H1 (cell line): ENCODE measurements around the gene DKK2. TPM values are rescaled to one million over a fixed set of nuclear protein-coding genes. Genes with fewer than 3 reads are reported as not detected.

ENCODE experiments used
- CTCF ChIA-PET: fragments of 300-600 bp; sonication (Branson Sonifier 250); formaldehyde crosslinking; loops from one replicate; lab custom pipeline; 2021; ENCODE audit not compliant: partially characterized antibody; lab: Charles Lee
- POLR2A ChIA-PET: fragments of 300-600 bp; sonication (Branson Sonifier 250); formaldehyde crosslinking; loops from one replicate; lab custom pipeline; 2021; ENCODE audit warnings: inconsistent platforms; ENCODE audit not compliant: partially characterized antibody; lab: Charles Lee
- DNase-seq, 2 experiments: peaks; one replicate each; pipeline versions ENCODE4 v3.0.0 to v3.0.0-alpha.2; 2010 to 2022; ENCODE audit warnings: low spot score in 2 of 2, low read depth in 1 of 2, mixed read lengths in 1 of 2
- FAIRE-seq: peaks from 2 replicates; lab custom pipeline; 2011; peaks lifted over from hg19 to GRCh38; lab: Jason Lieb, UNC
- H2AFZ ChIP-seq: 2 replicates; pipeline ENCODE4 v1.8.1; 2012; ENCODE audit warnings: low read length, inconsistent platforms
- H2AK5ac ChIP-seq: 2 replicates; pipeline ENCODE4 v1.6.1; 2013; ENCODE audit warnings: low read depth, low read length
- H2BK120ac ChIP-seq: replicated peaks from 2 replicates; pipeline ENCODE3; 2013; ENCODE audit warnings: low read depth, low read length, inconsistent platforms
- H2BK12ac ChIP-seq: 2 replicates; pipeline ENCODE4 v1.6.1; 2013; ENCODE audit warnings: low read depth, low read length
- H2BK15ac ChIP-seq: 2 replicates; pipeline ENCODE4 v1.6.1; 2013; ENCODE audit warnings: low read length
- H2BK20ac ChIP-seq: 2 replicates; pipeline ENCODE4 v1.6.1; 2013; ENCODE audit warnings: low read length
- H2BK5ac ChIP-seq: 2 replicates; pipeline ENCODE4 v1.6.1; 2013; ENCODE audit warnings: low read depth, low read length
- H3K14ac ChIP-seq: 2 replicates; pipeline ENCODE4 v1.6.1; 2013; ENCODE audit warnings: inconsistent platforms; ENCODE audit not compliant: insufficient read length
- H3K18ac ChIP-seq: 2 replicates; pipeline ENCODE4 v1.6.1; 2013; ENCODE audit warnings: low read length; ENCODE audit errors: extremely low read depth
- H3K23ac ChIP-seq: 2 replicates; pipeline ENCODE4 v1.6.1; 2013; ENCODE audit warnings: inconsistent platforms; ENCODE audit not compliant: insufficient read length
- H3K23me2 ChIP-seq: 2 replicates; pipeline ENCODE4 v1.6.1; 2013; ENCODE audit warnings: low read depth, low read length
- H3K27ac ChIP-seq: 2 replicates; pipeline ENCODE4 v1.6.1; 2011; ENCODE audit warnings: low read depth, low read length, inconsistent platforms
- H3K27me3 ChIP-seq, 4 experiments: replicated peaks in 1 of 4; 1 replicate in 1 of 4; 2 replicates in 3 of 4; pipeline versions ENCODE4 v1.6.1 to v1.8.1; 2011 to 2013; ENCODE audit warnings: low read length in 3 of 4, mild to moderate bottlenecking in 3 of 4, inconsistent platforms in 2 of 4, mixed read lengths in 2 of 4, moderate library complexity in 1 of 4; ENCODE audit not compliant: control insufficient read depth in 3 of 4, insufficient read depth in 3 of 4; ENCODE audit errors: extremely low read depth in 1 of 4
- H3K36me3 ChIP-seq, 4 experiments: 2 replicates each; pipeline versions ENCODE4 v1.6.1 to v1.8.1; 2011 to 2013; ENCODE audit warnings: mild to moderate bottlenecking in 4 of 4, low read length in 3 of 4, moderate library complexity in 2 of 4, control low read depth in 1 of 4, inconsistent platforms in 1 of 4; ENCODE audit not compliant: insufficient read depth in 4 of 4, control insufficient read depth in 2 of 4
- H3K4ac ChIP-seq: replicated peaks from 2 replicates; pipeline ENCODE3; 2013; ENCODE audit warnings: low read length, low read depth, mixed read lengths, inconsistent platforms; ENCODE audit not compliant: insufficient read length
- H3K4me1 ChIP-seq, 4 experiments: replicated peaks in 1 of 4; 1 replicate in 1 of 4; 2 replicates in 3 of 4; pipeline versions ENCODE4 v1.6.1 to v1.8.1; 2011 to 2013; ENCODE audit warnings: low read length in 3 of 4, inconsistent platforms in 2 of 4, mixed read lengths in 1 of 4; ENCODE audit not compliant: insufficient read depth in 4 of 4, control insufficient read depth in 3 of 4
- H3K4me2 ChIP-seq, 2 experiments: 2 replicates each; pipeline versions ENCODE4 v1.6.1 to v1.8.1; 2011 to 2013; ENCODE audit warnings: low read depth in 2 of 2, low read length in 2 of 2, control low read depth in 1 of 2, inconsistent platforms in 1 of 2, mild to moderate bottlenecking in 1 of 2; ENCODE audit not compliant: insufficient read depth in 1 of 2
- H3K4me3 ChIP-seq, 4 experiments: fragments of 200-600, 300-600 bp in 1 of 4; sonication (generic), shearing (Covaris generic), sonication (Bioruptor Twin) in 1 of 4; 2 replicates each; pipeline versions ENCODE4 v1.5.1 to v1.8.1; 2011 to 2016; ENCODE audit warnings: low read length in 4 of 4, low read depth in 3 of 4, control low read depth in 2 of 4, inconsistent platforms in 2 of 4, mild to moderate bottlenecking in 2 of 4, mixed read lengths in 1 of 4, moderate library complexity in 1 of 4; ENCODE audit not compliant: insufficient read depth in 2 of 4; ENCODE audit errors: extremely low read depth in 1 of 4
- H3K56ac ChIP-seq: replicated peaks from 2 replicates; pipeline ENCODE3; 2013; ENCODE audit warnings: low read depth, mild to moderate bottlenecking, mixed read lengths, low read length, inconsistent platforms; ENCODE audit not compliant: insufficient read length
- H3K79me1 ChIP-seq: 2 replicates; pipeline ENCODE4 v1.6.1; 2013; ENCODE audit warnings: low read depth, low read length, control low read depth
- H3K79me2 ChIP-seq, 2 experiments: 2 replicates each; pipeline versions ENCODE4 v1.6.1 to v1.8.1; 2012 to 2013; ENCODE audit warnings: low read length in 2 of 2, mild to moderate bottlenecking in 2 of 2, inconsistent platforms in 1 of 2; ENCODE audit not compliant: insufficient read depth in 2 of 2, control insufficient read depth in 1 of 2
- H3K9ac ChIP-seq, 4 experiments: replicated peaks in 1 of 4; 1 replicate in 1 of 4; 2 replicates in 3 of 4; pipeline versions ENCODE4 v1.6.1 to v1.8.1; 2011 to 2013; ENCODE audit warnings: low read depth in 3 of 4, low read length in 3 of 4, control low read depth in 2 of 4, mild to moderate bottlenecking in 2 of 4, moderate library complexity in 2 of 4, inconsistent platforms in 1 of 4; ENCODE audit errors: extremely low read depth in 1 of 4
- H3K9me3 ChIP-seq, 2 experiments: 2 replicates each; pipeline versions ENCODE4 v1.6.1 to v1.8.1; 2012 to 2013; ENCODE audit warnings: mild to moderate bottlenecking in 2 of 2, moderate library complexity in 2 of 2, control low read depth in 1 of 2, inconsistent platforms in 1 of 2, low read depth in 1 of 2, low read length in 1 of 2, mixed read lengths in 1 of 2; ENCODE audit not compliant: insufficient read depth in 2 of 2
- H4K20me1 ChIP-seq, 2 experiments: replicated peaks in 1 of 2; 2 replicates each; pipeline versions ENCODE3 to v1.8.1; 2011 to 2013; ENCODE audit warnings: inconsistent platforms in 2 of 2, low read length in 2 of 2, mild to moderate bottlenecking in 1 of 2; ENCODE audit not compliant: insufficient read depth in 2 of 2, control insufficient read depth in 1 of 2
- H4K5ac ChIP-seq: 2 replicates; pipeline ENCODE4 v1.6.1; 2013; ENCODE audit warnings: low read length, low read depth, mixed read lengths, inconsistent platforms; ENCODE audit not compliant: insufficient read length
- H4K8ac ChIP-seq: 2 replicates; pipeline ENCODE4 v1.8.0; 2013; ENCODE audit warnings: mild to moderate bottlenecking, moderate library complexity, low read length, inconsistent platforms; ENCODE audit not compliant: insufficient read depth; ENCODE audit errors: extremely low read depth
- H4K91ac ChIP-seq: replicated peaks from 2 replicates; pipeline ENCODE3; 2013; ENCODE audit warnings: low read length, mixed read lengths, inconsistent platforms; ENCODE audit not compliant: insufficient read length
- ASH2L ChIP-seq: fragments of 200-600, 300-600 bp; sonication (generic); IDR thresholded peaks from one replicate; pipeline ENCODE4 v1.7.1; 2017; ENCODE audit warnings: low read length
- BRCA1 ChIP-seq: IDR thresholded peaks from 2 replicates; pipeline ENCODE4 v1.6.1; 2012; ENCODE audit warnings: low read depth, low read length, improper control_type of control experiment
- CBX8 ChIP-seq: fragments of 300-800, 300-1000 bp; sonication (generic); IDR thresholded peaks from 2 replicates; pipeline ENCODE4 v1.7.1; 2016; ENCODE audit warnings: low read depth, low read length, borderline replicate concordance
- CHD1 ChIP-seq: IDR thresholded peaks from 2 replicates; pipeline ENCODE4 v1.6.1; 2012; ENCODE audit warnings: low read depth, low read length, improper control_type of control experiment
- CREB1 ChIP-seq: IDR thresholded peaks from 2 replicates; pipeline ENCODE4 v1.6.1; 2012; ENCODE audit warnings: inconsistent platforms
- GABPA ChIP-seq: IDR thresholded peaks from 2 replicates; pipeline ENCODE4 v1.6.1; 2011; ENCODE audit warnings: mild to moderate bottlenecking, low read length, moderate library complexity, borderline replicate concordance; ENCODE audit not compliant: insufficient read depth
- HDAC6 ChIP-seq: IDR thresholded peaks from one replicate; pipeline ENCODE4 v1.7.1; 2012; ENCODE audit warnings: low read depth, mild to moderate bottlenecking, inconsistent platforms, low read length, moderate library complexity
- JUN ChIP-seq: IDR thresholded peaks from 2 replicates; pipeline ENCODE4 v1.6.1; 2011; ENCODE audit warnings: low read depth, mild to moderate bottlenecking, improper control_type of control experiment, low read length
- PHF8 ChIP-seq: fragments of 200-600 bp; sonication (generic); conservative IDR thresholded peaks from 2 replicates; pipeline ENCODE4 v1.7.1; 2012; ENCODE audit warnings: low read depth, mild to moderate bottlenecking, inconsistent platforms, low read length, moderate library complexity
- RFX5 ChIP-seq: IDR thresholded peaks from 2 replicates; pipeline ENCODE4 v1.6.1; 2011; ENCODE audit warnings: low read depth, low read length, improper control_type of control experiment, borderline replicate concordance
- RNF2 ChIP-seq: fragments of 200-900, 300-1000 bp; sonication (generic); IDR thresholded peaks from 2 replicates; pipeline ENCODE4 v1.7.1; 2016; ENCODE audit warnings: borderline replicate concordance, low read depth, mild to moderate bottlenecking, antibody characterized with exemption, low read length; ENCODE audit not compliant: poor library complexity, severe bottlenecking; ENCODE audit errors: missing control alignments
- SIX5 ChIP-seq: IDR thresholded peaks from 2 replicates; pipeline ENCODE4 v1.6.1; 2011; ENCODE audit warnings: mild to moderate bottlenecking, low read depth, low read length
- SP4 ChIP-seq: IDR thresholded peaks from 2 replicates; pipeline ENCODE4 v1.6.1; 2012; ENCODE audit warnings: low read length, inconsistent platforms
- USF2 ChIP-seq: IDR thresholded peaks from 2 replicates; pipeline ENCODE4 v1.6.1; 2011; ENCODE audit warnings: low read length, improper control_type of control experiment
- WGBS, 2 experiments: shearing (Covaris generic) in 1 of 2; methylation state at CpG; one replicate each; pipeline versions ENCODE4 v1.1.6 to v1.1.7; 2013 to 2015; ENCODE audit warnings: low lambda C conversion rate in 2 of 2, mixed read lengths in 2 of 2, inconsistent platforms in 1 of 2, low coverage in 1 of 2, missing lambda C conversion rate in 1 of 2; ENCODE audit not compliant: insufficient replicate concordance in 2 of 2, insufficient coverage in 1 of 2, insufficient read length in 1 of 2; ENCODE audit errors: extremely low coverage in 1 of 2, missing lambda C conversion rate in 1 of 2; 5-methylcytosine and 5-hydroxymethylcytosine counted together
- polyA plus RNA-seq, 7 experiments: library from polyadenylated mRNA; depleted of rRNA in 3 of 7; stranded (reverse) in 5 of 7; unstranded in 2 of 7; fragments of >200 nt in 5 of 7; fragments of 200-250 nt in 2 of 7; gene quantifications; 1 replicate in 5 of 7; 2 replicates in 1 of 7; 4 replicates in 1 of 7; pipeline versions ENCODE4 v1.2.1 to v1.2.3, GENCODE V29; 2011 to 2013; ENCODE audit warnings: missing spikeins in 2 of 7, mixed read lengths in 2 of 7
- total RNA-seq: library from RNA; stranded (reverse); fragmentation: NEBNext Ultra II Directional; extraction: Animal tissue kit (Norgen Biotek cat#: 25700); gene quantifications from 2 replicates; pipeline ENCODE4 v1.2.1, GENCODE V29; 2021

DKK2 gene
- total and polyA plus RNA-seq, 2 of the 8 experiments (the other 6 are each of a cell fraction or from before 2014, with no cell fraction given) = 0.09 to 0.13 TPM

- Histone ChIP-seq H4K20me1 (no peaks in the 10 kb centered on the region), H3K23ac (no peak overlapping the region), H3K4me3 (no peak overlapping the region), H3K36me3 (no peaks in the 10 kb centered on the region), H3K4me2 (no peak overlapping the region), H3K79me1 (no peaks in the 10 kb centered on the region), H3K27ac (no peak overlapping the region), H3K18ac (no peak overlapping the region), H3K4ac (no peak overlapping the region), H3K56ac (no peak overlapping the region), H4K8ac (no peak overlapping the region), H3K9me3 (no peaks in the 10 kb centered on the region), H3K23me2 (no peaks in the 10 kb centered on the region; the same call in 1 of the 2 replicates), H3K14ac (no peak overlapping the region), H2BK15ac (no peak overlapping the region), H2BK20ac (no peak overlapping the region), H2BK5ac (no peak overlapping the region), H2AK5ac (no peak overlapping the region), H2BK120ac (peak overlapping the region; percentile 92), H4K91ac (peak overlapping the region; percentile 77), H3K4me1 (peaks cover 0 to 15% (median 7%) of the 10 kb centered on the region in 4 experiments; a peak in 4 of 7 replicates), H3K27me3 (no peaks in the 10 kb centered on the region), H2AFZ (no peak overlapping the region), H4K5ac (no peak overlapping the region), H3K79me2 (no peaks in the 10 kb centered on the region), H3K9ac (no peak overlapping the region), H2BK12ac (no peak overlapping the region)
- DNase-seq (no peak), FAIRE-seq (no peak)
- CTCF ChIA-PET = interaction anchor here (1.0 kb wide), 1 partner anchor 15 kb away, joined by 5 read pairs; no protein-coding TSS in a partner anchor
- WGBS, 2 experiments = no CpG with 5 or more reads among the region's 1 CpG
- POLR2A ChIA-PET = no interaction called here
- no peak for TF ChIP-seq RFX5
- no peak for TF ChIP-seq CBX8
- TF ChIP-seq USF2 = no peak
- TF ChIP-seq JUN = no peak
- TF ChIP-seq PHF8 = no peak
- TF ChIP-seq RNF2 = no peak
- TF ChIP-seq GABPA = no peak
- TF ChIP-seq SP4 = no peak
- no peak for TF ChIP-seq CHD1
- no peak for TF ChIP-seq SIX5
- no peak for TF ChIP-seq HDAC6
- no peak for TF ChIP-seq CREB1
- no peak for TF ChIP-seq ASH2L
- TF ChIP-seq BRCA1 = no peak
Observed at GRCh38 chr4:106982711-106983211, 53.4 kb downstream of the DKK2 start.
